Measurements from ENCODE around the gene ADD1.

DNA sequence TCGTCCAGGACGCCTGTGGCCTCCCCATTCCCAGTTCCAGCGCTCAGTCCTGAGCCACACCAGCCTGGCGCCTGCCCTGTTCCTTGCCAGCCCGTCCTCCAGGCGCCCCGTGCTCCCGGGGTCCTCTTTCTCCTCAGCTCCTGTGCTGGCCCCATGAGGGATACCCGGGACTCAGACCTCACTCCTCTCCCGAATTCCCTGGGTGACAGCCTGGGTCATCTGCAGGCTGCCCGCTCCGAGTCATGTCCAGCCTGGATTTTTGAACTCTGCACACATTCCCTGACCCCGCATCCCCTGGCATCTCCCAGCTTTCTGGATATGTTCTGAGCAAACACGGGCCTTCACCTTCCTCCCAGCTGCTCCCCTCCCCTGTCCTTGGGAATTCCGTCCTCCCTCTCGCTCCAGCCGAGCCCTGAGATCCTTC is 14.9 kb upstream of the ADD1 start:
- TF ChIP-seq EZH2 (IDR thresholded peaks at IDR 0.05; ENCODE audit: insufficient read depth, poor library complexity, severe bottlenecking) (no peak), EZH2phosphoT487 (IDR thresholded peaks at IDR 0.05; ENCODE audit: insufficient read depth, low read depth) (no peak)

All from GM23248 (cell line).